WTC11 (cell line): ENCODE data around the gene SLC35A4. TPM values are rescaled to one million over a fixed set of nuclear protein-coding genes. Genes with fewer than 3 reads are reported as not detected.

Experiments
- ATAC-seq: fragments of 200-7000 bp; cut with Tn5 transposase; 2 replicates; pipeline ENCODE4 v1.10.0; 2021; ENCODE audit warnings: mild to moderate bottlenecking, moderate library complexity
- CTCF ChIA-PET: fragments of 300-600 bp; sonication (Branson Sonifier 250); formaldehyde crosslinking; loops from one replicate; lab custom pipeline; 2021; ENCODE audit warnings: antibody characterized with exemption; lab: Charles Lee
- POLR2A ChIA-PET: fragments of 350-600 bp; sonication (Branson Sonifier 250); formaldehyde crosslinking; loops from one replicate; lab custom pipeline; 2021; ENCODE audit warnings: antibody characterized with exemption; lab: Charles Lee
- DNase-seq: peaks from one replicate; pipeline ENCODE4 v3.0.0; 2021; ENCODE audit warnings: low spot score
- H3K27ac Mint-ChIP-seq: 2 replicates; pipeline ENCODE4 v1.8.0; 2021; ENCODE audit warnings: mixed read lengths
- H3K27me3 Mint-ChIP-seq: 2 replicates; pipeline ENCODE4 v1.8.0; 2021; ENCODE audit warnings: low read depth, mild to moderate bottlenecking, moderate library complexity, mixed read lengths
- H3K36me3 Mint-ChIP-seq: 2 replicates; pipeline ENCODE4 v1.8.0; 2021; ENCODE audit warnings: mixed read lengths
- H3K4me1 Mint-ChIP-seq: 2 replicates; pipeline ENCODE4 v1.8.0; 2022; ENCODE audit warnings: mixed read lengths
- H3K4me3 Mint-ChIP-seq: 2 replicates; pipeline ENCODE4 v1.8.0; 2021; ENCODE audit warnings: mild to moderate bottlenecking, moderate library complexity, mixed read lengths
- H3K9me3 Mint-ChIP-seq: 2 replicates; pipeline ENCODE4 v1.8.0; 2021; ENCODE audit warnings: mixed read lengths
- EMX1 ChIP-seq: fragments of 250-450 bp; sonication (Bioruptor Pico); IDR thresholded peaks from 2 replicates; pipeline ENCODE4 v1.8.0; 2021; ENCODE audit warnings: mild to moderate bottlenecking
- FOXJ3 ChIP-seq: sonication (generic); formaldehyde crosslinking; IDR thresholded peaks from 2 replicates; pipeline ENCODE4 v1.9.0; 2021; ENCODE audit warnings: missing genetic modification reagents, mild to moderate bottlenecking, borderline replicate concordance
- GABPB1 ChIP-seq: sonication (generic); formaldehyde crosslinking; IDR thresholded peaks from 2 replicates; pipeline ENCODE4 v1.8.1; 2023; ENCODE audit warnings: mild to moderate bottlenecking, missing genetic modification reagents
- MYBL2 ChIP-seq: sonication (generic); formaldehyde crosslinking; IDR thresholded peaks from 2 replicates; pipeline ENCODE4 v1.8.1; 2023; ENCODE audit warnings: mild to moderate bottlenecking, moderate library complexity, missing genetic modification reagents
- NFYB ChIP-seq: sonication (generic); formaldehyde crosslinking; conservative IDR thresholded peaks from 2 replicates; pipeline ENCODE4 v1.8.0; 2022; ENCODE audit warnings: low read depth, missing genetic modification reagents
- SMAD4 ChIP-seq: sonication (generic); formaldehyde crosslinking; IDR thresholded peaks from 2 replicates; pipeline ENCODE4 v1.8.0; 2022; ENCODE audit warnings: mild to moderate bottlenecking, missing genetic modification reagents
- SOX15 ChIP-seq: fragments of 250-450 bp; sonication (Bioruptor Pico); IDR thresholded peaks from 2 replicates; pipeline ENCODE4 v1.9.0; 2021; ENCODE audit warnings: mild to moderate bottlenecking
- ZNF263 ChIP-seq: sonication (generic); formaldehyde crosslinking; IDR thresholded peaks from 2 replicates; pipeline ENCODE4 v1.8.1; 2022; ENCODE audit warnings: low read depth, mild to moderate bottlenecking, moderate library complexity, missing genetic modification reagents
- ZNF396 ChIP-seq: fragments of 250-450 bp; sonication (Bioruptor Pico); IDR thresholded peaks from 2 replicates; pipeline ENCODE4 v1.8.0; 2021; ENCODE audit warnings: mild to moderate bottlenecking, moderate library complexity, borderline replicate concordance
- total RNA-seq: library from RNA; stranded (reverse); gene quantifications from 3 replicates; pipeline ENCODE4 v1.2.3, GENCODE V29; 2021
- TF ChIP-seq, protein P1 (sequence below): sonication (generic); formaldehyde crosslinking; IDR thresholded peaks from 2 replicates; pipeline ENCODE4 v1.8.0; 2023; ENCODE audit warnings: missing genetic modification reagents, mild to moderate bottlenecking, borderline replicate concordance
- TF ChIP-seq, protein P2 (sequence below): sonication (generic); formaldehyde crosslinking; conservative IDR thresholded peaks from 2 replicates; pipeline ENCODE4 v1.8.1; 2022; ENCODE audit warnings: mild to moderate bottlenecking, missing genetic modification reagents
- TF ChIP-seq, protein P3 (sequence below): fragments of 200-600 bp; IDR thresholded peaks from 2 replicates; pipeline ENCODE4 v1.8.0; 2022; ENCODE audit warnings: antibody characterized with exemption
- TF ChIP-seq, protein P4 (sequence below): sonication (generic); formaldehyde crosslinking; IDR thresholded peaks from 2 replicates; pipeline ENCODE4 v1.8.1; 2023; ENCODE audit warnings: mild to moderate bottlenecking, missing genetic modification reagents, borderline replicate concordance
- TF ChIP-seq, protein P5 (sequence below): fragments of 250-450 bp; sonication (Bioruptor Pico); IDR thresholded peaks from 2 replicates; pipeline ENCODE4 v1.9.0; 2021; ENCODE audit warnings: mild to moderate bottlenecking
- TF ChIP-seq, protein P6 (sequence below): fragments of 250-450 bp; sonication (Bioruptor Pico); IDR thresholded peaks from 2 replicates; pipeline ENCODE4 v1.9.0; 2021; ENCODE audit warnings: mild to moderate bottlenecking, borderline replicate concordance

SLC35A4 gene
- total RNA-seq, 1 experiment from 2014 or later, result 74.7 TPM

DNA sequence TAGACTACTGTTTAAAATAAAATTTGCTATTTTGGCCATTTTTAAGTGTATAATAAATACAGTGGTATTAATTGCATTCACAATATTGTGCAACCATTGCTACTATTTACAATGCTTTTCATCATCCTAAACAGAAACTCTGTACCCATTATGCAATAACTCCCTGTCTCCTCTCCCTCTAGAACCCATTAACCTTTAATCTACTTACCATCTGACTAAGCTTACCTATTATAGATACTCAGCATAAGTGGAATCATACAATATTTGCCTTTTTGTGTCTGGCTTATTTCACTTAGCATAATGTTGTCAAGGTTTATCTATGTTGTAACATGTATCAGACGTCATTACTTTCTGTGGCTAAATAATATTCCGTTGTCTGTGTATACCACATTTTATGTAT is 42.4 kb downstream of the SLC35A4 start:
- ChIA-PET CTCF (no interaction called here), POLR2A (no interaction called here)
- no peak for ATAC-seq
- no peak for DNase-seq
- H3K9me3 Mint-ChIP-seq, result peaks cover 56% of the 10 kb centered on the region
- H3K36me3 Mint-ChIP-seq, result peaks cover 17% of the 10 kb centered on the region
- H3K27me3 Mint-ChIP-seq, result peaks cover 30% of the 10 kb centered on the region
- no peaks in the 10 kb centered on the region for H3K4me1 Mint-ChIP-seq
- no peak overlapping the region for H3K27ac Mint-ChIP-seq
- TF ChIP-seq GABPB1 (CRISPR knock-in tag), result peak; percentile 98
- TF ChIP-seq, protein P1, sequence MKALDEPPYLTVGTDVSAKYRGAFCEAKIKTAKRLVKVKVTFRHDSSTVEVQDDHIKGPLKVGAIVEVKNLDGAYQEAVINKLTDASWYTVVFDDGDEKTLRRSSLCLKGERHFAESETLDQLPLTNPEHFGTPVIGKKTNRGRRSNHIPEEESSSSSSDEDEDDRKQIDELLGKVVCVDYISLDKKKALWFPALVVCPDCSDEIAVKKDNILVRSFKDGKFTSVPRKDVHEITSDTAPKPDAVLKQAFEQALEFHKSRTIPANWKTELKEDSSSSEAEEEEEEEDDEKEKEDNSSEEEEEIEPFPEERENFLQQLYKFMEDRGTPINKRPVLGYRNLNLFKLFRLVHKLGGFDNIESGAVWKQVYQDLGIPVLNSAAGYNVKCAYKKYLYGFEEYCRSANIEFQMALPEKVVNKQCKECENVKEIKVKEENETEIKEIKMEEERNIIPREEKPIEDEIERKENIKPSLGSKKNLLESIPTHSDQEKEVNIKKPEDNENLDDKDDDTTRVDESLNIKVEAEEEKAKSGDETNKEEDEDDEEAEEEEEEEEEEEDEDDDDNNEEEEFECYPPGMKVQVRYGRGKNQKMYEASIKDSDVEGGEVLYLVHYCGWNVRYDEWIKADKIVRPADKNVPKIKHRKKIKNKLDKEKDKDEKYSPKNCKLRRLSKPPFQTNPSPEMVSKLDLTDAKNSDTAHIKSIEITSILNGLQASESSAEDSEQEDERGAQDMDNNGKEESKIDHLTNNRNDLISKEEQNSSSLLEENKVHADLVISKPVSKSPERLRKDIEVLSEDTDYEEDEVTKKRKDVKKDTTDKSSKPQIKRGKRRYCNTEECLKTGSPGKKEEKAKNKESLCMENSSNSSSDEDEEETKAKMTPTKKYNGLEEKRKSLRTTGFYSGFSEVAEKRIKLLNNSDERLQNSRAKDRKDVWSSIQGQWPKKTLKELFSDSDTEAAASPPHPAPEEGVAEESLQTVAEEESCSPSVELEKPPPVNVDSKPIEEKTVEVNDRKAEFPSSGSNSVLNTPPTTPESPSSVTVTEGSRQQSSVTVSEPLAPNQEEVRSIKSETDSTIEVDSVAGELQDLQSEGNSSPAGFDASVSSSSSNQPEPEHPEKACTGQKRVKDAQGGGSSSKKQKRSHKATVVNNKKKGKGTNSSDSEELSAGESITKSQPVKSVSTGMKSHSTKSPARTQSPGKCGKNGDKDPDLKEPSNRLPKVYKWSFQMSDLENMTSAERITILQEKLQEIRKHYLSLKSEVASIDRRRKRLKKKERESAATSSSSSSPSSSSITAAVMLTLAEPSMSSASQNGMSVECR (CRISPR knock-in tag), result no peak
- TF ChIP-seq, all 79 proteins: peak for 1
- no peak overlapping the region for H3K4me3 Mint-ChIP-seq

DNA sequence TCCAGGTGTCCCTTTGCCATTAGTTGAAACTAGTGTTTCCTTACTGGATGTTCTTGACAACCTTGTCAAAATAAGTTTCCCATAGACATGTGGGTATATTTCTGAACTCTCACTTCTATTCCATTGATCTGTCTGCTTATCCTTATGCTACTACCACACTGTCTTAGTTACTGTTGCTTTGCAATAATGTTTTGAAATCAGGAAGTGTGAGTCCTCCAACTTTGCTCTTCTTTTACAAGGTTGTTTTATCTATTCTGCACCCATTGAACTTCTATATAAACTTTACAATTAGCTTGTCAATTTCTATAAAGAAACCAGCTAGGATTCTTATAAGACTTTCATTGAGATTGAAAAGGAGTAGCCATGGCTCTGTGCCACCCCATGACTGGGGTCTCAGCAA is 44.1 kb downstream of the SLC35A4 start:
- no peak for DNase-seq
- peaks cover 64% of the 10 kb centered on the region for H3K9me3 Mint-ChIP-seq
- POLR2A ChIA-PET, result no interaction called here

More for the DNA sequence above, 44.1 kb downstream of the SLC35A4 start:
- no peak overlapping the region for H3K27ac Mint-ChIP-seq
- TF ChIP-seq ZNF263 (CRISPR knock-in tag), result no peak
- no peak for TF ChIP-seq MYBL2 (CRISPR knock-in tag)
- TF ChIP-seq, protein P2, sequence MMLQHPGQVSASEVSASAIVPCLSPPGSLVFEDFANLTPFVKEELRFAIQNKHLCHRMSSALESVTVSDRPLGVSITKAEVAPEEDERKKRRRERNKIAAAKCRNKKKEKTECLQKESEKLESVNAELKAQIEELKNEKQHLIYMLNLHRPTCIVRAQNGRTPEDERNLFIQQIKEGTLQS, result no peak
- no peak for TF ChIP-seq FOXJ3 (CRISPR knock-in tag)
- TF ChIP-seq, protein P3, sequence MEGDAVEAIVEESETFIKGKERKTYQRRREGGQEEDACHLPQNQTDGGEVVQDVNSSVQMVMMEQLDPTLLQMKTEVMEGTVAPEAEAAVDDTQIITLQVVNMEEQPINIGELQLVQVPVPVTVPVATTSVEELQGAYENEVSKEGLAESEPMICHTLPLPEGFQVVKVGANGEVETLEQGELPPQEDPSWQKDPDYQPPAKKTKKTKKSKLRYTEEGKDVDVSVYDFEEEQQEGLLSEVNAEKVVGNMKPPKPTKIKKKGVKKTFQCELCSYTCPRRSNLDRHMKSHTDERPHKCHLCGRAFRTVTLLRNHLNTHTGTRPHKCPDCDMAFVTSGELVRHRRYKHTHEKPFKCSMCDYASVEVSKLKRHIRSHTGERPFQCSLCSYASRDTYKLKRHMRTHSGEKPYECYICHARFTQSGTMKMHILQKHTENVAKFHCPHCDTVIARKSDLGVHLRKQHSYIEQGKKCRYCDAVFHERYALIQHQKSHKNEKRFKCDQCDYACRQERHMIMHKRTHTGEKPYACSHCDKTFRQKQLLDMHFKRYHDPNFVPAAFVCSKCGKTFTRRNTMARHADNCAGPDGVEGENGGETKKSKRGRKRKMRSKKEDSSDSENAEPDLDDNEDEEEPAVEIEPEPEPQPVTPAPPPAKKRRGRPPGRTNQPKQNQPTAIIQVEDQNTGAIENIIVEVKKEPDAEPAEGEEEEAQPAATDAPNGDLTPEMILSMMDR, result no peak
- TF ChIP-seq ZNF396, result no peak
- no peak for TF ChIP-seq EMX1 (CRISPR knock-in tag)
- no peak for TF ChIP-seq NFYB (CRISPR knock-in tag)
- TF ChIP-seq, protein P4, sequence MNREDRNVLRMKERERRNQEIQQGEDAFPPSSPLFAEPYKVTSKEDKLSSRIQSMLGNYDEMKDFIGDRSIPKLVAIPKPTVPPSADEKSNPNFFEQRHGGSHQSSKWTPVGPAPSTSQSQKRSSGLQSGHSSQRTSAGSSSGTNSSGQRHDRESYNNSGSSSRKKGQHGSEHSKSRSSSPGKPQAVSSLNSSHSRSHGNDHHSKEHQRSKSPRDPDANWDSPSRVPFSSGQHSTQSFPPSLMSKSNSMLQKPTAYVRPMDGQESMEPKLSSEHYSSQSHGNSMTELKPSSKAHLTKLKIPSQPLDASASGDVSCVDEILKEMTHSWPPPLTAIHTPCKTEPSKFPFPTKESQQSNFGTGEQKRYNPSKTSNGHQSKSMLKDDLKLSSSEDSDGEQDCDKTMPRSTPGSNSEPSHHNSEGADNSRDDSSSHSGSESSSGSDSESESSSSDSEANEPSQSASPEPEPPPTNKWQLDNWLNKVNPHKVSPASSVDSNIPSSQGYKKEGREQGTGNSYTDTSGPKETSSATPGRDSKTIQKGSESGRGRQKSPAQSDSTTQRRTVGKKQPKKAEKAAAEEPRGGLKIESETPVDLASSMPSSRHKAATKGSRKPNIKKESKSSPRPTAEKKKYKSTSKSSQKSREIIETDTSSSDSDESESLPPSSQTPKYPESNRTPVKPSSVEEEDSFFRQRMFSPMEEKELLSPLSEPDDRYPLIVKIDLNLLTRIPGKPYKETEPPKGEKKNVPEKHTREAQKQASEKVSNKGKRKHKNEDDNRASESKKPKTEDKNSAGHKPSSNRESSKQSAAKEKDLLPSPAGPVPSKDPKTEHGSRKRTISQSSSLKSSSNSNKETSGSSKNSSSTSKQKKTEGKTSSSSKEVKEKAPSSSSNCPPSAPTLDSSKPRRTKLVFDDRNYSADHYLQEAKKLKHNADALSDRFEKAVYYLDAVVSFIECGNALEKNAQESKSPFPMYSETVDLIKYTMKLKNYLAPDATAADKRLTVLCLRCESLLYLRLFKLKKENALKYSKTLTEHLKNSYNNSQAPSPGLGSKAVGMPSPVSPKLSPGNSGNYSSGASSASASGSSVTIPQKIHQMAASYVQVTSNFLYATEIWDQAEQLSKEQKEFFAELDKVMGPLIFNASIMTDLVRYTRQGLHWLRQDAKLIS (CRISPR knock-in tag), result no peak
- no peak for TF ChIP-seq SOX15
- TF ChIP-seq, protein P5, sequence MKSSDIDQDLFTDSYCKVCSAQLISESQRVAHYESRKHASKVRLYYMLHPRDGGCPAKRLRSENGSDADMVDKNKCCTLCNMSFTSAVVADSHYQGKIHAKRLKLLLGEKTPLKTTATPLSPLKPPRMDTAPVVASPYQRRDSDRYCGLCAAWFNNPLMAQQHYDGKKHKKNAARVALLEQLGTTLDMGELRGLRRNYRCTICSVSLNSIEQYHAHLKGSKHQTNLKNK, result no peak
- TF ChIP-seq, protein P1 (CRISPR knock-in tag), result no peak
- TF ChIP-seq, protein P6, sequence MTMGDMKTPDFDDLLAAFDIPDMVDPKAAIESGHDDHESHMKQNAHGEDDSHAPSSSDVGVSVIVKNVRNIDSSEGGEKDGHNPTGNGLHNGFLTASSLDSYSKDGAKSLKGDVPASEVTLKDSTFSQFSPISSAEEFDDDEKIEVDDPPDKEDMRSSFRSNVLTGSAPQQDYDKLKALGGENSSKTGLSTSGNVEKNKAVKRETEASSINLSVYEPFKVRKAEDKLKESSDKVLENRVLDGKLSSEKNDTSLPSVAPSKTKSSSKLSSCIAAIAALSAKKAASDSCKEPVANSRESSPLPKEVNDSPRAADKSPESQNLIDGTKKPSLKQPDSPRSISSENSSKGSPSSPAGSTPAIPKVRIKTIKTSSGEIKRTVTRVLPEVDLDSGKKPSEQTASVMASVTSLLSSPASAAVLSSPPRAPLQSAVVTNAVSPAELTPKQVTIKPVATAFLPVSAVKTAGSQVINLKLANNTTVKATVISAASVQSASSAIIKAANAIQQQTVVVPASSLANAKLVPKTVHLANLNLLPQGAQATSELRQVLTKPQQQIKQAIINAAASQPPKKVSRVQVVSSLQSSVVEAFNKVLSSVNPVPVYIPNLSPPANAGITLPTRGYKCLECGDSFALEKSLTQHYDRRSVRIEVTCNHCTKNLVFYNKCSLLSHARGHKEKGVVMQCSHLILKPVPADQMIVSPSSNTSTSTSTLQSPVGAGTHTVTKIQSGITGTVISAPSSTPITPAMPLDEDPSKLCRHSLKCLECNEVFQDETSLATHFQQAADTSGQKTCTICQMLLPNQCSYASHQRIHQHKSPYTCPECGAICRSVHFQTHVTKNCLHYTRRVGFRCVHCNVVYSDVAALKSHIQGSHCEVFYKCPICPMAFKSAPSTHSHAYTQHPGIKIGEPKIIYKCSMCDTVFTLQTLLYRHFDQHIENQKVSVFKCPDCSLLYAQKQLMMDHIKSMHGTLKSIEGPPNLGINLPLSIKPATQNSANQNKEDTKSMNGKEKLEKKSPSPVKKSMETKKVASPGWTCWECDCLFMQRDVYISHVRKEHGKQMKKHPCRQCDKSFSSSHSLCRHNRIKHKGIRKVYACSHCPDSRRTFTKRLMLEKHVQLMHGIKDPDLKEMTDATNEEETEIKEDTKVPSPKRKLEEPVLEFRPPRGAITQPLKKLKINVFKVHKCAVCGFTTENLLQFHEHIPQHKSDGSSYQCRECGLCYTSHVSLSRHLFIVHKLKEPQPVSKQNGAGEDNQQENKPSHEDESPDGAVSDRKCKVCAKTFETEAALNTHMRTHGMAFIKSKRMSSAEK (CRISPR knock-in tag), result no peak
- no peak for TF ChIP-seq SMAD4 (CRISPR knock-in tag)
- H3K27me3 Mint-ChIP-seq, result peaks cover 29% of the 10 kb centered on the region
- CTCF ChIA-PET, result no interaction called here
- ATAC-seq, result no peak
- H3K4me3 Mint-ChIP-seq, result no peak overlapping the region
- H3K4me1 Mint-ChIP-seq, result no peaks in the 10 kb centered on the region
- peaks cover 21% of the 10 kb centered on the region for H3K36me3 Mint-ChIP-seq
